HepG2 (cell line): ENCODE results near the gene PAXIP1.

Source experiments
- AGO2 ChIP-seq: fragments of 200-400 bp; formaldehyde crosslinking; optimal IDR thresholded peaks from 2 replicates; pipeline ENCODE3; 2017; ENCODE audit warnings: mild to moderate bottlenecking, low read depth, low read length, moderate library complexity
- DRAP1 ChIP-seq: IDR thresholded peaks from 2 replicates; pipeline ENCODE4 v1.6.1; 2016; ENCODE audit warnings: missing genetic modification reagents, missing compliant biosample characterization
- HNRNPUL1 ChIP-seq: fragments of 200-400 bp; formaldehyde crosslinking; IDR thresholded peaks from 2 replicates; pipeline ENCODE4 v1.6.1; 2017; ENCODE audit warnings: low read depth, mild to moderate bottlenecking, low read length, moderate library complexity
- JUND ChIP-seq: sonication (generic); formaldehyde crosslinking; IDR thresholded peaks from 2 replicates; pipeline ENCODE4 v1.8.0; 2022; ENCODE audit warnings: mild to moderate bottlenecking, missing genetic modification reagents
- PHF21A ChIP-seq: sonication (generic); formaldehyde crosslinking; IDR thresholded peaks from 2 replicates; pipeline ENCODE4 v1.5.0; 2020; ENCODE audit warnings: mild to moderate bottlenecking, missing genetic modification reagents
- RAD21 ChIP-seq: fragments of 450-650 bp; formaldehyde crosslinking; IDR thresholded peaks from 2 replicates; pipeline ENCODE4 v1.5.0; 2020; ENCODE audit warnings: mild to moderate bottlenecking
- RFXAP ChIP-seq: sonication (generic); formaldehyde crosslinking; IDR thresholded peaks from 2 replicates; pipeline ENCODE4 v1.4.0; 2020; ENCODE audit warnings: missing genetic modification reagents, borderline replicate concordance
- SNAPC2 ChIP-seq: sonication (generic); formaldehyde crosslinking; IDR thresholded peaks from 2 replicates; pipeline ENCODE4 v1.8.1; 2022; ENCODE audit warnings: mild to moderate bottlenecking, missing genetic modification reagents
- USF2 ChIP-seq, 2 experiments: sonication (generic) in 1 of 2; formaldehyde crosslinking in 1 of 2; IDR thresholded peaks; 2 replicates each; pipeline versions ENCODE4 v1.5.1 to v1.6.1; 2011 to 2020; ENCODE audit warnings: borderline replicate concordance in 1 of 2, low read depth in 1 of 2, low read length in 1 of 2, mild to moderate bottlenecking in 1 of 2, missing genetic modification reagents in 1 of 2, moderate library complexity in 1 of 2
- ZNF567 ChIP-seq: sonication (generic); formaldehyde crosslinking; IDR thresholded peaks from 2 replicates; pipeline ENCODE4 v1.8.1; 2023; ENCODE audit warnings: mild to moderate bottlenecking, missing genetic modification reagents, borderline replicate concordance
- TF ChIP-seq, protein P1 (sequence below): sonication (generic); formaldehyde crosslinking; IDR thresholded peaks from 2 replicates; pipeline ENCODE4 v1.5.0; 2020; ENCODE audit warnings: mild to moderate bottlenecking, missing genetic modification reagents, moderate library complexity
- TF ChIP-seq, protein P2 (sequence below): IDR thresholded peaks from 2 replicates; pipeline ENCODE4 v1.6.1; 2012; ENCODE audit warnings: inconsistent platforms

- TF ChIP-seq ZNF567 (CRISPR knock-in tag), result no peak
- no peak for TF ChIP-seq RAD21 (CRISPR knock-in tag)
- no peak for TF ChIP-seq JUND (CRISPR knock-in tag)
- TF ChIP-seq DRAP1 (CRISPR knock-in tag), result no peak
- TF ChIP-seq USF2 (IDR thresholded peaks at IDR 0.05; ENCODE audit: low read depth, low read length), result no peak
- no peak for TF ChIP-seq USF2 (CRISPR knock-in tag; IDR thresholded peaks at IDR 0.05; ENCODE audit: borderline replicate concordance)
- TF ChIP-seq HNRNPUL1, result no peak
- TF ChIP-seq, protein P1, sequence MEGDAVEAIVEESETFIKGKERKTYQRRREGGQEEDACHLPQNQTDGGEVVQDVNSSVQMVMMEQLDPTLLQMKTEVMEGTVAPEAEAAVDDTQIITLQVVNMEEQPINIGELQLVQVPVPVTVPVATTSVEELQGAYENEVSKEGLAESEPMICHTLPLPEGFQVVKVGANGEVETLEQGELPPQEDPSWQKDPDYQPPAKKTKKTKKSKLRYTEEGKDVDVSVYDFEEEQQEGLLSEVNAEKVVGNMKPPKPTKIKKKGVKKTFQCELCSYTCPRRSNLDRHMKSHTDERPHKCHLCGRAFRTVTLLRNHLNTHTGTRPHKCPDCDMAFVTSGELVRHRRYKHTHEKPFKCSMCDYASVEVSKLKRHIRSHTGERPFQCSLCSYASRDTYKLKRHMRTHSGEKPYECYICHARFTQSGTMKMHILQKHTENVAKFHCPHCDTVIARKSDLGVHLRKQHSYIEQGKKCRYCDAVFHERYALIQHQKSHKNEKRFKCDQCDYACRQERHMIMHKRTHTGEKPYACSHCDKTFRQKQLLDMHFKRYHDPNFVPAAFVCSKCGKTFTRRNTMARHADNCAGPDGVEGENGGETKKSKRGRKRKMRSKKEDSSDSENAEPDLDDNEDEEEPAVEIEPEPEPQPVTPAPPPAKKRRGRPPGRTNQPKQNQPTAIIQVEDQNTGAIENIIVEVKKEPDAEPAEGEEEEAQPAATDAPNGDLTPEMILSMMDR (CRISPR knock-in tag), result no peak
- TF ChIP-seq AGO2, result no peak
- TF ChIP-seq RFXAP (CRISPR knock-in tag), result no peak
- TF ChIP-seq PHF21A (CRISPR knock-in tag), result no peak
- TF ChIP-seq, protein P2, sequence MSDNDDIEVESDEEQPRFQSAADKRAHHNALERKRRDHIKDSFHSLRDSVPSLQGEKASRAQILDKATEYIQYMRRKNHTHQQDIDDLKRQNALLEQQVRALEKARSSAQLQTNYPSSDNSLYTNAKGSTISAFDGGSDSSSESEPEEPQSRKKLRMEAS, result no peak
- TF ChIP-seq SNAPC2 (CRISPR knock-in tag), result no peak
These were observed 91.9 kb downstream of the PAXIP1 start for GRCh38 chr7:154910977-154911376.
